GM19328 (cell line): Measurements from ENCODE around the gene C4BPB.

Experiments used
- ATAC-seq: cut with Tn5 transposase; IDR thresholded peaks from one replicate; pipeline ENCODE4 v1.9.1; 2021; ENCODE audit warnings: mild to moderate bottlenecking, moderate library complexity; ENCODE audit not compliant: unreplicated experiment

Gene C4BPB

GRCh38 chr1:207081088-207081487 lies 7.6 kb upstream of the C4BPB start:
- ATAC-seq: no peak

- no peak for ATAC-seq
Measured at GRCh38 chr1:207081806-207082205, 6.9 kb upstream of the C4BPB start.

- no peak for ATAC-seq
Measured at GRCh38 chr1:207084232-207084631, 4.4 kb upstream of the C4BPB start.

GRCh38 chr1:207084701-207085180 lies 3.9 kb upstream of the C4BPB start:
- ATAC-seq: no peak

- no peak for ATAC-seq
Measured at GRCh38 chr1:207085887-207086286, 2.8 kb upstream of the C4BPB start.

GRCh38 chr1:207088161-207088560 lies 499 bp upstream of the C4BPB start:
- no peak for ATAC-seq

- ATAC-seq: no peak
Measured at GRCh38 chr1:207089627-207090355, 1.1 kb downstream of the C4BPB start.

GRCh38 chr1:207091200-207091908 lies 2.7 kb downstream of the C4BPB start:
- no peak for ATAC-seq

- ATAC-seq: no peak
Measured at GRCh38 chr1:207093944-207094343, 5.3 kb downstream of the C4BPB start.

GRCh38 chr1:207097871-207098324 lies 9.2 kb downstream of the C4BPB start:
- ATAC-seq: peak; percentile 64

GRCh38 chr1:207101720-207102119 lies 13.1 kb downstream of the C4BPB start:
- ATAC-seq: no peak

GRCh38 chr1:207102146-207102545 lies 13.5 kb downstream of the C4BPB start:
- ATAC-seq: no peak

GRCh38 chr1:207102659-207103058 lies 14.0 kb downstream of the C4BPB start:
- ATAC-seq: no peak

GRCh38 chr1:207103892-207104373 lies 15.3 kb downstream of the C4BPB start, which contains the start of gene C4BPA:
TSS of gene C4BPA (plus strand) at chr1:207104233. CDS start at chr1:207113026, 8,793 bp downstream.
- no peak for ATAC-seq

GRCh38 chr1:207109004-207109403 lies 20.3 kb downstream of the C4BPB start:
- ATAC-seq: no peak

GRCh38 chr1:207112616-207113296 lies 24.1 kb downstream of the C4BPB start:
- no peak for ATAC-seq

- ATAC-seq: no peak
Measured at GRCh38 chr1:207115269-207115668, 26.6 kb downstream of the C4BPB start.

- no peak for ATAC-seq
Measured at GRCh38 chr1:207124389-207124788, 35.7 kb downstream of the C4BPB start.

- no peak for ATAC-seq
Measured at GRCh38 chr1:207128336-207128921, 39.8 kb downstream of the C4BPB start.

GRCh38 chr1:207129053-207129452 lies 40.4 kb downstream of the C4BPB start:
- ATAC-seq: no peak
